GM19438 (cell line): Measurements from ENCODE around the gene APOBEC3F.
"Not testable (repeated sequence)": the region's sequence is repeated elsewhere in the genome, so short reads cannot be mapped to it uniquely, and the experiment has no call there.

Experiments
- ATAC-seq: cut with Tn5 transposase; IDR thresholded peaks from one replicate; pipeline ENCODE4 v1.9.1; 2021; ENCODE audit warnings: low read depth; ENCODE audit not compliant: unreplicated experiment

The APOBEC3F gene

DNA sequence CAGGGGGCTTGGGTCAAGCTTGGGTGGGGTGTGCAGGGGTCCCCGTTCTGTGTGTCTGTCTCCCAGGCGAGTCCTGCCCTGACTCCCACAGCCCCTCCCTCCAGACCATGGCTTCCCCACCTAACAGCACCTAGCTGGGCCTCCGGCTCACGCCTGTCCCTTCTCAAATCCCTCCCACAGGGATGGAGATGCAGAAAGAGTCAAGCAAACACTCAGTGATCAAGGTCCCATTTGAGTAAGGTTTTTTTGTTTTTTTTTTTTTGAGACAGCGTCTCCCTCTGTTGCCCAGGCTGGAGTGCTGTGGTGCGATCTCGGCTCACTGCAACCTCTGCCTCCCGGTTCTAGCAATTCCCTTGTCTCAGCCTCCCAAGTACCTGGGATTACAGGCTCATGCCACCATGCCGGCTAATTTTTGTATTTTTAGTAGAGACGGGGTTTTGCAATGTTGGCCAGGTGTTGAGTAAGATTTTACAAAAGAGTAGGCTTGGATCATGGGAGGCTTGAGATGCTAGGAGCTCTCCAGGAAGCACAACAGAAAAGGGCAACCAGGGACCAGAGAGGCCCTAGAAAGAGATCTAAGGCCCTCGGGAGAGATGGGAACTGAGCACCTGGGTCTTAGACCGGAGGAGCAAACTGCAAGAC lies 14.0 kb upstream of the APOBEC3F start:
- no peak for ATAC-seq

DNA sequence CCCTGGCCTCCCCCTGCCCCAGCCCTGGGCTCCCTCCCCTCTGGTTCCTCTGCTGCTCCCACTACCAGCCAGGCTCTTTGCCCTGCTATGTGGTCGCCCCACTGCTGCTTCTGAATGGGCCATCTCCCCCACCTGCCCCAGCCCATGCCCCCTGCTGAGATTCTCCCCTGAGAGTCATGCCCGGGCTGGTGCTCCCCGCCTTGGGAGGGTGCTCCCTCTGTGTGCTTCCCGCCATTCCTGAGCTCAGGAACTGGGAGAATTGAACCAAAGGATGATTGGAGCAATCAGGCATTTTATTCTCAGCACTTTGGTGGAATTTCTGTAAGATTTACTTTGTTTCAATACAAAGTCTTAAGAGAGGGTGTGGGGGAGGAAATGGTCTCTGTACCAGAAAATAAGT lies 12.9 kb upstream of the APOBEC3F start:
- no peak for ATAC-seq

DNA sequence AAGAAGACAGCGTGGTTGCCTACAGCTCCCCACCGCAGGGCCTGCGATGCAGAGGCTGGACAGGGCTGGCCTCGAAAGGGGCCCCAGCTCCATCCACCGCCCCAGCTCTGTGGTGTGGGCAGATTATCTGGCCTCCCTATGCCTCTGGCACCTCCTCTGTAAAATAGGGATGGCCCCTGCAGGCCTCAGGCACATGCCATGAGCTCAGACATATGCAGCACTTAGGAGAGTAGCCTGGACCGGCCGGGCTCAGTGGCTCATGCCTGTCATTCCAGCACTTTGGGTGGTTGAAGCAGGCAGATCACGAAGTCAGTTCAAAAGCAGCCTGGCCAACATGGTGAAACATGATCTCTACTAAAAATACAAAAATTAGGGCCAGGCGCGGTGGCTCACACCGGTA lies 12.4 kb upstream of the APOBEC3F start:
- no peak for ATAC-seq

DNA sequence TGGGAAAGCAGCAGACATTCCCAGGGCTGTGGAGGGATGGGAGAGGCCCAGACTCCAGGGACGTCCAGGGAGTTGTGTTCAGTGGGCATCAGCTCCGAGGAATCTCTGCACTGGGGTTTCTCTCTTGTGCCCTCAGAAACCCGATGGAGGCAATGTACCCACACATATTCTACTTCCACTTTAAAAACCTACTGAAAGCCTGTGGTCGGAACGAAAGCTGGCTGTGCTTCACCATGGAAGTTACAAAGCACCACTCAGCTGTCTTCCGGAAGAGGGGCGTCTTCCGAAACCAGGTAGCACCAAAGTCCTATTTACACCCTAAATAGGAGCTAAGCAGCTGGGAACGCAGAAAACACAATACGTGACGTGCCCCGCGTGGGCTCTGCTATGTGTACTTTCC lies 11.4 kb upstream of the APOBEC3F start:
- no peak for ATAC-seq

DNA sequence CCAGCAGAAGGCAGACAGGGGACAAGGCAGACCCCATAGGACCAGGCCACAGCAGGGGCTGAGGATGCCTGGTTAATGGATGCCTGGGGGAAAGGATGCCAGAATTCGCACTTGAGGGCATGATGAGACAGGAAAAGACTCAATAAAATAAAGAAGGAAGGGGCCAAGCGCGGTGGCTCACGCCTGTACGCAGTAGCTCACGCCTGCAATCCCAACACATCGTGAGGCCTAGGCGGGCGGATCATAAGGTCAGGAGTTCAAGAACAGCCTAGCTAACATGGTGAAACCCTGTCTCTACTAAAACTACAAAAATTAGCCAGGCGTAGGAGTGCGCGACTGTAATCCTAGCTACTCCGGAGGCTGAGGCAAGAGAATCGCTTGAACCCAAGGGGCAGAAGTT lies 10.0 kb upstream of the APOBEC3F start:
- no peak for ATAC-seq

DNA sequence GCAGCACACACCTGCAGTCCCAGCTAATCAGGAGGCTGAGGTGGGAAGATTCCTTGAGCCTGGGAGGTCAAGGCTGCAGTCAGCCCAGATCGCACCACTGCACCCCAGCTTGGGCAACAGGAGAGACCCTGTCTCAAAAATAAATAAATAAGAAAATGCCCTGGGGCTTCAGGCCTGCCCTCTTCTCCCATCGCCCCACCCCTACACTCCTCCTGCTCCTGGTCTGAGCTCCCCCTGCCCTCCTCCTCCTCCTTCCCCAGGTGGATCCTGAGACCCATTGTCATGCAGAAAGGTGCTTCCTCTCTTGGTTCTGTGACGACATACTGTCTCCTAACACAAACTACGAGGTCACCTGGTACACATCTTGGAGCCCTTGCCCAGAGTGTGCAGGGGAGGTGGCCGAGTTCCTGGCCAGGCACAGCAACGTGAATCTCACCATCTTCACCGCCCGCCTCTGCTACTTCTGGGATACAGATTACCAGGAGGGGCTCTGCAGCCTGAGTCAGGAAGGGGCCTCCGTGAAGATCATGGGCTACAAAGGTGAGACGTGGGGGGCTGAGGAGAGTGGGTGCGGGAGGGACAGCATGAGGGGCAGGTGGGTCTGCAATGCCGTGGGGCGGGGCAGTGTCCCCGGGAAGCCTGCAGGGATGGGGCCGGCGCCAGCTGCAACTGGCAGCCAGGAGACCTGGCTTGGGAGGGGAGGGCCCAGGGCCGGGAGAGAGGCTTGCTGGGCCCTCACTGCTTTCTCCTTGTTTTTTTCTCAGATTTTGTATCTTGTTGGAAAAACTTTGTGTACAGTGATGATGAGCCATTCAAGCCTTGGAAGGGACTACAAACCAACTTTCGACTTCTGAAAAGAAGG lies 9.0 kb upstream of the APOBEC3F start:
- not testable (repeated sequence) for ATAC-seq

DNA sequence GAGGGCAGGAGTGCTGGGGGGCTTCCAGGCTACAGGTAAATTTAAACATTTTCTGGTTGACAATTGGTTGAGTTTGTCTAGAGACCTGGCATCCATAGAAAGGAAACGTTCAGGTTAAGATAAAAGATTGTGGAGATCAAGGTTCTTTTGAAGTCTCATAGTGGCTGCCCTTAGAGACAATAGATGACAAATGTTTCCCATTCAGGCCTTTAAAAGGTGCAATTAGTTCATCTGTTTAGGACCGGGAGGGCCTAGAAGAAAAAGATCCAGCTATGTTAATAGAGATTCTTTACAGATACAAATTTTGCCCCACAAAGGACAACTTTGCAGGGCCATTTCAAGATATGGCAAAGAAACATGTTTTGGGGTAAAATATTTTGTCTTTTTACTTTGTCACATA lies 3.6 kb upstream of the APOBEC3F start:
- not testable (repeated sequence) for ATAC-seq

DNA sequence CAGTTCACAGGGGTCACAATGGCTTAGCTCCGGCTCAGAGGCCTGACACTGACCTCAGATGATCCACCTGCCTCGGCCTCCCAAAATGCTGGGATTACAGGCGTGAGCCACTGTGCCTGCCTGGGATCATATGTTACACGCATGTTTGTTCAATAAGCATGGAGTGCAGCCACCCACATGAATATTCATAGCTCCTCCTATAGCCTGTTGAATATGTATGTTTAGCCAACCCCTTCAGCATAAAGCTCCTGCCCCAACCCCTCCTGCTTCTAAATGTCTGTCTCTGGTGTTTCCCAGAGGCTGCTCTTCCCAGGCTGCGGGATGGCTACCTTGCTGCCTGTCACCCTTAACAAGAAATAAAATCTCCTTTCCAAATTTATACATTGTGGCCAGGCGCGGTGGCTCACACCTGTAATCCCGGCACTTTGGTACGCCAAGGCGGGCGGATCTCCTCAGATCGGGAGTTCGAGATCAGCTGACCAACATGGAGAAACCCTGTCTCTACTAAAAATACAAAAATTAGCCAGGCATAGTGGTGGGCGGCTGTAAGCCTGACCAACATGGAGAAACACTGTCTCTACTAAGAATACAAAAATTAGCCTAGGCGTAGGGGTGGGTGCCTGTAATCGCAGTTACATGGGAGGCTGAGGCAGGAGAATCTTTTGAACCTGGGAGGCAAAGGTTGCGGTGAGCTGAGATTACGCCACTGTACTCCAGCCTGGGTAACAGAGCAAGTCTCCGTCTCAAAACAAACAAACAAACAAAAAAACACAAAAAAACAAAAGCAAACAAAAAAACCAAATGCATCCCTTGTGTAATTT lies 1.1 kb upstream of the APOBEC3F start:
- no peak for ATAC-seq

DNA sequence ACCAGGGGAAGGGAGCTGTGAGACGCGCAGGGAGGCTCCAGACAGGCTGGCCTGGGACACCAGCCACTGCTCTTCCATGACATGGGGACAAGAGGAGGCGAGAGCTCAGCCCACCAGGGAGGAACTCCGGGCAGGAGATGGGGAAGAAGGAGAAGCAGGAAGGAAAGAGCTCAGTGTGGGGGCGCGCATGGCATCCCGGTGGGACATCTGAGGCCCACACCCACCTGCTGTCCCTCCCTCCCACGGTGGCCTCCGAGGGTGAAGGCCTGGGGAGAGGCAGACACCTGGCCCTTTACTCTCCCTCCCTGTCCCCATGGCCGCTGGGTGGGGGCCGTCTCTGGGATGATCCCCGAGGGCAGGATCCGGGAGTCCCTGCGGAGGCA lies 518 bp upstream of the APOBEC3F start:
- not testable (repeated sequence) for ATAC-seq

DNA sequence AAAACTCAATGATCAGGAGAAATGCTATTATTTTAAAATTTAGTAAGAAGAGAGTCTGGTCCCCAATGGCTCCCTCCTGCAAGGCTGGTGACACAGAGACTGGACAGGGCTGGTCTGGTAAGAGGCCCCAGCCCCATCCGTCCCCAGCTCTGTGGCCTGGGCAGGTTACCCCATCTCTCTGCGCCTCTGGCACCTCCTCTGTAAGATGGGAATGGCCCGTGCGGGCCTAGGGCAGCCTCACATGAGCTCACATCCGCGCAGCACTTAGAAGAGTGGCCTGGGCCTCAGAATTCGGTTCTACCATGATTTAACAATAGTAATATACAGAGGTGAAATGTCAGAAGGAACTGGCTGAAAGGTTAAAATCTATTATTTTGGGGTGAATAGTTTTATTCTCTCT lies 1.2 kb downstream of the APOBEC3F start:
- no peak for ATAC-seq

DNA sequence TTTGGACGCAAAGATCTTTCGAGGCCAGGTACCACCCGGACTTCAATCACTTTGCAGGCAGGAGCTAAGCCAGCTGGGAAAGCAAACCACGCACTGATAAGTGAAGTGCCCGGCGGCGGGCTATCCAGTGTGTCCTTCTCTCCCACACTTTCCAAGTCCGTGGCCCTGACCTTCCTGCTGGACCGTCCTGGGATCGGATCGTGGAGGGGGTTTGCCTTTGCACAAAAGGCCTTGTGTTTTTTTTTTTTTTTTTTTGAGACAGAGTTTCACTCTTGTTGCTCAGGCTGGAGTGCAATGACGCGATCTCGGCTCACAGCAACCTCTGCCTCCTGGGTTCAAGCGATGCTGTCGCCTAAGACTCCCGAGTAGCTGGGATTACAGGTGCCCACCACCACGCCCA lies 2.4 kb downstream of the APOBEC3F start:
- not testable (repeated sequence) for ATAC-seq

DNA sequence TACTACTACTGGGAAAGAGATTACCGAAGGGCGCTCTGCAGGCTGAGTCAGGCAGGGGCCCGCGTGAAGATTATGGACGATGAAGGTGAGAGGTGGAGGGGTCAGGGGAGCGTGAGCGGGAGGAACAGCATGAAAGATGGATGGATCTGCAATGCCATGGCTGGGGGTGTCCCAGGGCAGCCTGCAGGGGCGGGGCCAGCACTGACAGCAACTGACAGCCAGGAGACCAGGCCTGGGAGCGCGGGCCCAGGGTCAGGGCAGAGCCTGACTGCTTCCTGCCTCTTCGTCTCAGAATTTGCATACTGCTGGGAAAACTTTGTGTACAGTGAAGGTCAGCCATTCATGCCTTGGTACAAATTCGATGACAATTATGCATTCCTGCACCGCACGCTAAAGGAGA lies 4.5 kb downstream of the APOBEC3F start:
- not testable (repeated sequence) for ATAC-seq

DNA sequence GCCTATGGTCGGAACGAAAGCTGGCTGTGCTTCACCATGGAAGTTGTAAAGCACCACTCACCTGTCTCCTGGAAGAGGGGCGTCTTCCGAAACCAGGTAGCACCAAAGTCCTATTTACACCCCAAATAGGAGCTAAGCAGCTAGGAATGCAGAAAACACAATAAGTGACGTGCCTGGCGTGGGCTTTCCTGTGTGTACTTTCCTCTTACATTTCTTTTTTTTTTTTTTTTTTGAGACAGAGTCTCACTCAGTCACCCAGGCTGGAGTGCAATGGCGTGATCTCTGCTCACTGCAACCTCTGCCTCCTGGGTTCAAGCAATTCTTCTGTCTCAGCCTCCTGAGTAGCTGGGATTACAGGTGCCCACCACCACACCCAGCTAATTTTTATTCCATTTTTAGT lies 8.8 kb downstream of the APOBEC3F start:
- ATAC-seq, result not testable (repeated sequence)

DNA sequence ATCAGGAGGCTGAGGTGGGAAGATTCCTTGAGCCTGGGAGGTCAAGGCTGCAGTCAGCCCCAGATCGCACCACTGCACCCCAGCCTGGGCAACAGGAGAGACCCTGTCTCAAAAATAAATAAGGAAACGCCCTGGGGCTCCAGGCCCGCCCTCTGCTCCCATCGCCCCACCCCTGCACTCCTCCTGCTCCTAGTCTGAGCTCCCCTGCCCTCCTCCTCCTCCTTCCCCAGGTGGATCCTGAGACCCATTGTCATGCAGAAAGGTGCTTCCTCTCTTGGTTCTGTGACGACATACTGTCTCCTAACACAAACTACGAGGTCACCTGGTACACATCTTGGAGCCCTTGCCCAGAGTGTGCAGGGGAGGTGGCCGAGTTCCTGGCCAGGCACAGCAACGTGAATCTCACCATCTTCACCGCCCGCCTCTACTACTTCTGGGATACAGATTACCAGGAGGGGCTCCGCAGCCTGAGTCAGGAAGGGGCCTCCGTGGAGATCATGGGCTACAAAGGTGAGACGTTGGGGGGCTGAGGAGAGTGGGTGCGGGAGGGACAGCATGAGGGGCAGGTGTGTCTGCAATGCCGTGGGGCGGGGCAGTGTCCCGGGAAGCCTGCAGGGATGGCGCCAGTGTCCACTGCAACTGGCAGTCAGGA lies 11.3 kb downstream of the APOBEC3F start:
- not testable (repeated sequence) for ATAC-seq

DNA sequence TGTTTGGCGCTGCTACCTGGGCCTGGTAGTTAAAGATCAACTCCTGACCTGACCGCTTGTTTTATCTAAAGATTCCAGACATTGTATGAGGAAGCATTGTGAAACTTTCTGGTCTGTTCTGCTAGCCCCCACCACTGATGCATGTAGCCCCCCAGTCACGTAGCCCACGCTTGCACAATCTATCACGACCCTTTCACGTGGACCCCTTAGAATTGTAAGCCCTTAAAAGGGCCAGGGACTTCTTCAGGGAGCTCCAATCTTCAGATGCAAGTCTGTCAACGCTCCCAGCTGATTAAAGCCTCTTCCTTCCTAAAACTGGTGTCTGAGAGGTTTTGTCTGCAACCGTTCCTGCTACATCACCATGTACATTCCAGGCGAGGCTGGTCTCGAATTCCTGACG lies 15.0 kb downstream of the APOBEC3F start:
- no peak for ATAC-seq

DNA sequence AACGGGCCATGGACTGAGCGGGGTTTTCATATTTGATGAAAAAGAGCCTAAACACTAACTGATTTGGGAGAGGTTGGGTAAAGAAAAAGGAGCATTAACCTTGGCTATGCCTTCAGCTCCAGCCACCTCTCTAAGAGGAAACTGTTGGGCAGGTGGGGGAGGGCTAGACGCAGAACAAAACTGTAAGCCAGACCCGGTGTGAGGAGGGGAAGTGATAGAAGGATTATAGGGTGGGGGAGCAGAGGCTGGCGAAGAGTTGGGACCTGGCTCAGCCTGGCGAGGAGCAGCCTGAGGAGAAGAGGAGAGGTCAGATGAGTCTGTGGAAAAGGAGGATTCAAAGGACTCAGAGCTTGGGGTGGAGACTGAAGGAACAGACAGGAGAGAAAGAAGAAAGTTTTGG lies 20.6 kb downstream of the APOBEC3F start:
- not testable (repeated sequence) for ATAC-seq

DNA sequence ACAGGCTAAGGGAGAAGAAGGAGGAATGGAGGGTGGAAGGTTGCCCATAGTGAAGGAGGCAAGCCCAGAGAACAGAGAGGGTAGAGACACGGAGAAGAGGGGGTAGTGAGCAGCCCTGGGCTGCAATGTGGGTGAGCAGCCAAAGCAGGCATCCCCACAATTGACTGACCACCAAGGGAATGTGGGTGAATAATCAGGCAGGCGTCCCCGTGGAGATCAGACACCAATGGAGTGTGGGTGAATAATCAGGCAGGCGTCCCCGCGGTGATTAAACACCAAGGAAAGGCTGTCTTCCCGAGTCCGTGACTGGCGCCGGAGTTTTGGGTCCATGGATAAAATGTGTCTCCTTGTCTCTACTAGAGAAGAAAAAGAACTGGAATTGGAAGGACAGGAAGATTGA lies 21.3 kb downstream of the APOBEC3F start:
- not testable (repeated sequence) for ATAC-seq

DNA sequence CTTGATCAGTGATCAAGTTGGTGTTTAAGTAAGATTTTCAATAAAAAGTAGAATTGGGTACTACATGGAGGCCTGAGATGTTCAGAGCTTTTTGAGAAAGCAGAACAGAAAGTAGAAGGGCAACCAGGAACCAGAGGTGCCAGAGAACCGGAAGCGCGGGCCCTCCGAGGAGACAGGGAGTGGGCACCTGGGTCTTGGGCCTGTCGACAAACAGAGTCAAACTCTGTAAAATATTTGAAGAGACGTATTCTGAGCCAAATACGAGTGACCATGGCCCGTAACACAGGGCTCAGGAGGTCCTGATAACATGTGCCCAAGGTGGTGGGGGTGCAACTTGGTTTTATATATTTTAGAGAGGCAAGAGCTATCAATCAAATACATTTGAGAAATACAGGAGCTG lies 23.2 kb downstream of the APOBEC3F start:
- ATAC-seq, result not testable (repeated sequence)

DNA sequence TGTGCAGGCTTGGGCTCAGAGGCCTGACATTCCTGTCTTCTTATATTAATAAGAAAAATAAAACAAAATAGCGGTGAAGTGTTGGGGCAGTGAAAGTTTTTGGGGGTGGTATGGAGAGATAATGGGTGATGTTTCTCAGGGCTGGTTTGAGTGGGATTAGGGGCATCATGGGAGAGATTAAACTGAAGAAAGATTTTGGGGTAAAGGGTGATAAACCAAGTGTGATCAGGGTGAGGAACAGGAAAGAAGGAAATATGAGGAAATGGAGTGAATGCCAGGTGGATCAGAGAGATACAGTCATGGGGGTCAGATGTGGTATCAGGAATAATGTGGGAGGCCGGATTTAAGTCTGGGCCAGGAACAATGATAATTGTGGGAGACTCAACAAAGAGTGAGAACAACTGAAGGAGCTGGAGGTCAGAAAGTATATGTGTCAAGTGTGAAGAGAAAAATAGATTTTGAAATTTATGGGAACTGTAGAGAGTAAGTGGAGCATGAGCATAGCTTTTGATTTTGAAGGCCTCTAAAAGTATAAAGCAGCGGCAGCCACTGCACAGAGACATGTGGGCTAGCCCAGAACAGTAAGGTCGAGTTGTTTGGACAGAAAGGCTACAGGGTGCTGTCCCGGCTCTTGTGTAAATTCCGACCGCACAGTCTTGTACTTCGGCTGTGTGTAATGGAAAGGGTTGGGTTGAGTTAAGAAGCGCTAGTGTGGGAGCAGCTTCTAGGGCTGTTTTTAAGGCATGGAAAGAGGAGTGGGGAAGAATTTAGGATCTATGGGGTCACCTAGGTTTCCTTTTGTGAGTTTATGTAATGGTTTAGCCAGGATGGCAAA lies 26.0 kb downstream of the APOBEC3F start:
- not testable (repeated sequence) for ATAC-seq
